Vagina (tissue), 2 donors: ENCODE results near the gene PSMB4. TPM values are rescaled to one million over a fixed set of nuclear protein-coding genes. Genes with fewer than 3 reads are reported as not detected.
A peak's percentile ranks its signal among the peaks of the same experiment; 100 is the strongest.

Experiments
- DNase-seq, 2 donors: peaks; one replicate each; pipeline ENCODE4 v3.0.0-alpha.2; 2017; ENCODE audit errors: extremely low spot score in 2 of 2
- H3K27ac ChIP-seq: fragments of 200-600 bp; sonication (generic); one replicate; pipeline ENCODE4 v1.5.1; 2019
- H3K27me3 ChIP-seq: fragments of 200-600 bp; sonication (generic); one replicate; pipeline ENCODE4 v1.5.1; 2019
- H3K36me3 ChIP-seq, 2 donors: fragments of 200-600 bp; sonication (generic); one replicate each; pipeline ENCODE4 v1.5.1; 2017 to 2019
- H3K4me1 ChIP-seq: fragments of 200-600 bp; sonication (generic); one replicate; pipeline ENCODE4 v1.5.1; 2019
- H3K4me3 ChIP-seq, 2 donors: fragments of 200-600 bp; sonication (generic); 1 replicate in 1 of 2; 2 replicates in 1 of 2; pipeline ENCODE4 v1.5.1; 2016 to 2019
- H3K9me3 ChIP-seq: fragments of 200-600 bp; sonication (generic); one replicate; pipeline ENCODE4 v1.5.1; 2019
- CTCF ChIP-seq, 3 experiments: fragments of 450-650 bp in 2 of 3; fragments of 200-600 bp in 1 of 3; sonication (generic) in 1 of 3; IDR thresholded peaks; one replicate each; pipeline ENCODE4 v1.5.1; 2017 to 2019; ENCODE audit warnings: antibody characterized with exemption in 3 of 3, mild to moderate bottlenecking in 2 of 3, moderate library complexity in 2 of 3
- POLR2A ChIP-seq, 2 donors: fragments of 450-650 bp; IDR thresholded peaks; one replicate each; pipeline ENCODE4 v1.6.1; 2017; ENCODE audit warnings: antibody characterized with exemption in 2 of 2, mild to moderate bottlenecking in 2 of 2, moderate library complexity in 2 of 2
- POLR2AphosphoS5 ChIP-seq, 2 donors: sonication (generic); formaldehyde crosslinking; IDR thresholded peaks; one replicate each; pipeline ENCODE4 v1.9.0; 2017; ENCODE audit warnings: antibody characterized with exemption in 2 of 2, mild to moderate bottlenecking in 2 of 2, low read depth in 1 of 2; ENCODE audit not compliant: insufficient read depth in 1 of 2
- intact Hi-C: fragments of 100-400 bp; cut with DNase I; formaldehyde crosslinking; loops from one replicate; pipeline ENCODE4 v1.15.1; 2023
- small RNA-seq: library from RNA; depleted of rRNA; stranded (forward); fragments of <200 nt; gene quantifications from one replicate; pipeline ENCODE3, GENCODE V24; 2016
- total RNA-seq: library from RNA; depleted of rRNA; stranded (reverse); fragments of >200 nt; gene quantifications from one replicate; pipeline ENCODE4 v1.2.3, GENCODE V29; 2016

The PSMB4 gene
- total RNA-seq, 1 donor from 2014 or later = 292 TPM

- Histone ChIP-seq H3K9me3 (no peaks in the 10 kb centered on the region), H3K36me3 (no peaks in the 10 kb centered on the region), H3K4me1 (peaks cover 38% of the 10 kb centered on the region), H3K4me3 (no peak overlapping the region), H3K27me3 (no peaks in the 10 kb centered on the region), H3K27ac (no peak overlapping the region)
- intact Hi-C loops = no loop called here
- TF ChIP-seq CTCF (IDR thresholded peaks at IDR 0.05) = no peak
- no peak for TF ChIP-seq POLR2AphosphoS5 (IDR thresholded peaks at IDR 0.05; ENCODE audit: insufficient read depth in 1 of 2, low read depth in 1 of 2)
- no peak for TF ChIP-seq POLR2A (IDR thresholded peaks at IDR 0.05)
- no peak for DNase-seq
Measured at GRCh38 chr1:151444783-151445177, 45.4 kb downstream of the PSMB4 start.

- no peak for DNase-seq
- Histone ChIP-seq H3K4me1 (peaks cover 29% of the 10 kb centered on the region), H3K36me3 (no peaks in the 10 kb centered on the region), H3K4me3 (no peak overlapping the region), H3K9me3 (no peaks in the 10 kb centered on the region), H3K27ac (no peak overlapping the region), H3K27me3 (no peaks in the 10 kb centered on the region)
- intact Hi-C loops = no loop called here
- no peak for TF ChIP-seq POLR2AphosphoS5 (IDR thresholded peaks at IDR 0.05; ENCODE audit: insufficient read depth in 1 of 2, low read depth in 1 of 2)
- no peak for TF ChIP-seq CTCF (IDR thresholded peaks at IDR 0.05)
- no peak for TF ChIP-seq POLR2A (IDR thresholded peaks at IDR 0.05)
Measured at GRCh38 chr1:151447696-151448095, 48.3 kb downstream of the PSMB4 start.

Small RNA genes lying within 50 kb of the gene (small RNA-seq; reads per million reads assigned to genes)
- 2.0 reads per million, percentile 59 among the genes with 10 or more reads in this experiment for gene RNY4P25

Other genes starting within 250 kb of the PSMB4 start
- 7.6 TPM for gene TNFAIP8L2, start 242.9 kb upstream of the PSMB4 start, total RNA-seq
- 21.1 TPM for gene LYSMD1, start 233.7 kb upstream of the PSMB4 start, total RNA-seq
- gene SCNM1, start 233.4 kb upstream of the PSMB4 start, total RNA-seq = 22.1 TPM
- gene TMOD4, start 223.6 kb upstream of the PSMB4 start, total RNA-seq = 2.2 TPM
- 17.2 TPM for gene VPS72, start 209.4 kb upstream of the PSMB4 start, total RNA-seq
- gene PIP5K1A, start 201.0 kb upstream of the PSMB4 start, total RNA-seq = 80.3 TPM
- gene PSMD4, start 144.8 kb upstream of the PSMB4 start, total RNA-seq = 118 TPM
- gene ZNF687, start 117.3 kb upstream of the PSMB4 start, total RNA-seq = 26.8 TPM
- gene PI4KB, start 72.2 kb upstream of the PSMB4 start, total RNA-seq = 69.0 TPM
- gene RFX5, start 52.3 kb upstream of the PSMB4 start, total RNA-seq = 13.0 TPM
- gene SELENBP1, start 26.9 kb upstream of the PSMB4 start, total RNA-seq = 30.9 TPM
- 60.6 TPM for gene POGZ, start 59.9 kb downstream of the PSMB4 start, total RNA-seq
- 13.0 TPM for gene CGN, start 111.8 kb downstream of the PSMB4 start, total RNA-seq
- 16.0 TPM for gene TUFT1, start 140.7 kb downstream of the PSMB4 start, total RNA-seq
- 50.6 TPM for gene SNX27, start 212.5 kb downstream of the PSMB4 start, total RNA-seq